Thymus (tissue), 11 donors: ENCODE results near the gene DPP10. TPM values are rescaled to one million over a fixed set of nuclear protein-coding genes. Genes with fewer than 3 reads are reported as not detected.
A peak's percentile ranks its signal among the peaks of the same experiment; 100 is the strongest.

Source experiments
- DNase-seq, 9 donors: peaks; one replicate each; pipeline ENCODE4 v3.0.0-alpha.2; 2013; ENCODE audit warnings: low spot score in 9 of 9, low read depth in 6 of 9, missing footprints in 1 of 9
- H3K27ac ChIP-seq, 2 donors: one replicate each; pipeline ENCODE4 v1.5.1; 2013; ENCODE audit warnings: control low read depth in 1 of 2, low read depth in 1 of 2, low read length in 1 of 2, mild to moderate bottlenecking in 1 of 2, moderate library complexity in 1 of 2
- H3K27me3 ChIP-seq, 2 donors: one replicate each; pipeline ENCODE4 v1.5.1; 2013; ENCODE audit warnings: low read length in 1 of 2; ENCODE audit not compliant: control insufficient read depth in 2 of 2, insufficient read depth in 1 of 2
- H3K36me3 ChIP-seq, 2 donors: one replicate each; pipeline ENCODE4 v1.5.1; 2013; ENCODE audit warnings: low read length in 1 of 2, mild to moderate bottlenecking in 1 of 2, moderate library complexity in 1 of 2; ENCODE audit not compliant: control insufficient read depth in 2 of 2, insufficient read depth in 2 of 2
- H3K4me1 ChIP-seq, 2 donors: one replicate each; pipeline ENCODE4 v1.5.1; 2013; ENCODE audit warnings: low read length in 2 of 2; ENCODE audit not compliant: control insufficient read depth in 2 of 2, insufficient read depth in 2 of 2
- H3K4me3 ChIP-seq, 2 donors: one replicate each; pipeline ENCODE4 v1.5.1; 2013; ENCODE audit warnings: low read length in 2 of 2, control low read depth in 1 of 2, mild to moderate bottlenecking in 1 of 2
- H3K9me3 ChIP-seq, 2 donors: one replicate each; pipeline ENCODE4 v1.5.1; 2013; ENCODE audit warnings: low read length in 1 of 2, mild to moderate bottlenecking in 1 of 2; ENCODE audit not compliant: control insufficient read depth in 2 of 2, insufficient read depth in 1 of 2
- WGBS: extraction: QIAGEN DNeasy Blood & Tissue Kit; methylation state at CpG from one replicate; pipeline ENCODE4 v1.1.7; 2013; 5-methylcytosine and 5-hydroxymethylcytosine counted together
- polyA plus RNA-seq: library from polyadenylated mRNA; stranded (reverse); fragments of 200-250 nt; gene quantifications from one replicate; pipeline ENCODE4 v1.2.3, GENCODE V29; 2013
- total RNA-seq: library from RNA; stranded (reverse); fragments of 120-200 nt; gene quantifications from one replicate; pipeline ENCODE4 v1.2.4, GENCODE V29; 2013
- donor health status: healthy.

The DPP10 gene
- total and polyA plus RNA-seq, 2 donors, result 0.02 to 0.14 TPM

GRCh38 chr2:114550364-114550763, 107.9 kb downstream of the DPP10 start:
- no peak for DNase-seq
- Histone ChIP-seq H3K4me3 (no peak overlapping the region), H3K27me3 (no peaks in the 10 kb centered on the region), H3K4me1 (no peaks in the 10 kb centered on the region), H3K9me3 (no peaks in the 10 kb centered on the region), H3K36me3 (no peaks in the 10 kb centered on the region), H3K27ac (no peak overlapping the region)
- 91% methylated on average over 2 of the region's 2 CpGs for WGBS

GRCh38 chr2:114550895-114551793, 108.7 kb downstream of the DPP10 start:
- Histone ChIP-seq H3K36me3 (no peaks in the 10 kb centered on the region), H3K9me3 (no peaks in the 10 kb centered on the region), H3K4me3 (no peak overlapping the region), H3K27ac (no peak overlapping the region), H3K4me1 (no peaks in the 10 kb centered on the region), H3K27me3 (no peaks in the 10 kb centered on the region)
- WGBS, result 60% methylated on average over 5 of the region's 5 CpGs
- DNase-seq, result peak in 7 of 9 donors; percentile 5 to 51 (median 15)

GRCh38 chr2:114553027-114553426, 110.6 kb downstream of the DPP10 start:
- Histone ChIP-seq H3K36me3 (no peaks in the 10 kb centered on the region), H3K27ac (no peak overlapping the region), H3K27me3 (no peaks in the 10 kb centered on the region), H3K9me3 (no peaks in the 10 kb centered on the region), H3K4me1 (no peaks in the 10 kb centered on the region), H3K4me3 (no peak overlapping the region)
- no peak for DNase-seq
- WGBS, result 80% methylated on average over 5 of the region's 5 CpGs

GRCh38 chr2:114569166-114569565, 126.7 kb downstream of the DPP10 start:
- Histone ChIP-seq H3K9me3 (no peaks in the 10 kb centered on the region), H3K4me3 (no peak overlapping the region), H3K27ac (no peak overlapping the region), H3K4me1 (no peaks in the 10 kb centered on the region), H3K36me3 (no peaks in the 10 kb centered on the region), H3K27me3 (no peaks in the 10 kb centered on the region)
- 85% methylated on average over 3 of the region's 3 CpGs for WGBS
- DNase-seq, result no peak

- DNase-seq, result no peak
- no peak overlapping the region for H3K27ac ChIP-seq
- no peaks in the 10 kb centered on the region for H3K27me3 ChIP-seq
- H3K4me3 ChIP-seq, result no peak overlapping the region
- WGBS, result 89% methylated on average over 2 of the region's 2 CpGs
- H3K9me3 ChIP-seq, result no peaks in the 10 kb centered on the region
- no peaks in the 10 kb centered on the region for H3K4me1 ChIP-seq
- no peaks in the 10 kb centered on the region for H3K36me3 ChIP-seq
Observed at GRCh38 chr2:114577657-114578056, 135.2 kb downstream of the DPP10 start.

- H3K27me3 ChIP-seq, result no peaks in the 10 kb centered on the region
- WGBS, result 18% methylated on average over 3 of the region's 3 CpGs
- H3K4me3 ChIP-seq, result no peak overlapping the region
- no peaks in the 10 kb centered on the region for H3K4me1 ChIP-seq
- no peaks in the 10 kb centered on the region for H3K9me3 ChIP-seq
- H3K27ac ChIP-seq, result no peak overlapping the region
- H3K36me3 ChIP-seq, result no peaks in the 10 kb centered on the region
- DNase-seq, result no peak
Observed at GRCh38 chr2:114579542-114579941, 137.1 kb downstream of the DPP10 start.

GRCh38 chr2:114580691-114581090, 138.2 kb downstream of the DPP10 start:
- DNase-seq, result no peak
- H3K27ac ChIP-seq, result no peak overlapping the region
- no peaks in the 10 kb centered on the region for H3K4me1 ChIP-seq
- H3K27me3 ChIP-seq, result no peaks in the 10 kb centered on the region
- 89% methylated on average over 6 of the region's 6 CpGs for WGBS
- no peaks in the 10 kb centered on the region for H3K36me3 ChIP-seq
- H3K4me3 ChIP-seq, result no peak overlapping the region
- no peaks in the 10 kb centered on the region for H3K9me3 ChIP-seq

- H3K36me3 ChIP-seq, result no peaks in the 10 kb centered on the region
- H3K27me3 ChIP-seq, result no peaks in the 10 kb centered on the region
- H3K27ac ChIP-seq, result no peak overlapping the region
- H3K4me3 ChIP-seq, result no peak overlapping the region
- no peak for DNase-seq
- no peaks in the 10 kb centered on the region for H3K9me3 ChIP-seq
- 83% methylated on average over 1 of the region's 1 CpG for WGBS
- H3K4me1 ChIP-seq, result no peaks in the 10 kb centered on the region
Observed at GRCh38 chr2:114598329-114598728, 155.9 kb downstream of the DPP10 start.

- H3K27ac ChIP-seq, result no peak overlapping the region
- 75% methylated on average over 4 of the region's 4 CpGs for WGBS
Observed at GRCh38 chr2:114609203-114609602, 166.8 kb downstream of the DPP10 start.

More at GRCh38 chr2:114609203-114609602, 166.8 kb downstream of the DPP10 start:
- DNase-seq, result no peak
- Histone ChIP-seq H3K4me3 (no peak overlapping the region), H3K9me3 (no peaks in the 10 kb centered on the region), H3K27me3 (no peaks in the 10 kb centered on the region), H3K36me3 (no peaks in the 10 kb centered on the region), H3K4me1 (no peaks in the 10 kb centered on the region)
